G401 (cell line): ENCODE data around the gene FOXO3. TPM values are rescaled to one million over a fixed set of nuclear protein-coding genes. Genes with fewer than 3 reads are reported as not detected.

Experiments
- DNase-seq: peaks from one replicate; pipeline ENCODE4 v3.0.0-alpha.2; 2015; ENCODE audit warnings: low spot score
- in situ Hi-C: cut with HindIII; loops from 2 replicates; pipeline ENCODE4 v1.10.0; 2016; ENCODE audit warnings: low sequenced_read_pairs, mixed read lengths
- total RNA-seq: library from RNA; depleted of rRNA; stranded (reverse); fragments of >200 nt; shearing (Covaris generic); gene quantifications from 2 replicates; pipeline ENCODE4 v1.2.3, GENCODE V29; 2014

Gene FOXO3
- total RNA-seq, 1 experiment from 2014 or later, result 15.7 TPM

GRCh38 chr6:108618623-108619152 lies 58.0 kb downstream of the FOXO3 start:
- in situ Hi-C loops, result no loop called here
- no peak for DNase-seq

- no peak for DNase-seq
- in situ Hi-C loops, result no loop called here
Measured at GRCh38 chr6:108619431-108620197, 58.9 kb downstream of the FOXO3 start.

GRCh38 chr6:108621117-108621516 lies 60.4 kb downstream of the FOXO3 start:
- in situ Hi-C loops, result no loop called here
- peak; percentile 44 for DNase-seq

GRCh38 chr6:108622641-108623298 lies 62.1 kb downstream of the FOXO3 start:
- DNase-seq, result no peak
- in situ Hi-C loops, result no loop called here

GRCh38 chr6:108623995-108624394 lies 63.3 kb downstream of the FOXO3 start:
- no peak for DNase-seq
- in situ Hi-C loops, result no loop called here

GRCh38 chr6:108625581-108625980 lies 64.9 kb downstream of the FOXO3 start:
- no peak for DNase-seq
- in situ Hi-C loops, result no loop called here

- in situ Hi-C loops, result no loop called here
Measured at GRCh38 chr6:108626777-108627176, 66.1 kb downstream of the FOXO3 start.

GRCh38 chr6:108627692-108628550 lies 67.2 kb downstream of the FOXO3 start:
- no peak for DNase-seq
- in situ Hi-C loops, result no loop called here

More at GRCh38 chr6:108626777-108627176, 66.1 kb downstream of the FOXO3 start:
- DNase-seq, result no peak

- in situ Hi-C loops, result no loop called here
- DNase-seq, result no peak
Measured at GRCh38 chr6:108630050-108630714, 69.5 kb downstream of the FOXO3 start.

GRCh38 chr6:108632441-108632840 lies 71.7 kb downstream of the FOXO3 start:
- DNase-seq, result no peak
- in situ Hi-C loops, result no loop called here

GRCh38 chr6:108633436-108633835 lies 72.7 kb downstream of the FOXO3 start:
- in situ Hi-C loops, result no loop called here
- DNase-seq, result no peak

- in situ Hi-C loops, result no loop called here
- DNase-seq, result peak; percentile 48
Measured at GRCh38 chr6:108635505-108636226, 74.9 kb downstream of the FOXO3 start.

GRCh38 chr6:108637963-108638362 lies 77.2 kb downstream of the FOXO3 start:
- in situ Hi-C loops, result no loop called here
- no peak for DNase-seq

- DNase-seq, result peak; percentile 72
- in situ Hi-C loops, result no loop called here
Measured at GRCh38 chr6:108638993-108639392, 78.3 kb downstream of the FOXO3 start.

- in situ Hi-C loops, result no loop called here
Measured at GRCh38 chr6:108640104-108640503, 79.4 kb downstream of the FOXO3 start.

GRCh38 chr6:108643184-108643583 lies 82.5 kb downstream of the FOXO3 start:
- no peak for DNase-seq
- in situ Hi-C loops, result no loop called here

More at GRCh38 chr6:108640104-108640503, 79.4 kb downstream of the FOXO3 start:
- no peak for DNase-seq

- in situ Hi-C loops, result no loop called here
Measured at GRCh38 chr6:108644252-108644651, 83.5 kb downstream of the FOXO3 start.

GRCh38 chr6:108648191-108648590 lies 87.5 kb downstream of the FOXO3 start:
- in situ Hi-C loops, result no loop called here

More at GRCh38 chr6:108644252-108644651, 83.5 kb downstream of the FOXO3 start:
- DNase-seq, result no peak

More at GRCh38 chr6:108648191-108648590, 87.5 kb downstream of the FOXO3 start:
- DNase-seq, result no peak
